OCI-LY1 (cell line): ENCODE measurements around the gene HYDIN.
"Not testable (repeated sequence)": the region's sequence is repeated elsewhere in the genome, so short reads cannot be mapped to it uniquely, and the experiment has no call there.

Experiments
- H2AFZ ChIP-seq: fragments of 200-600 bp; sonication (generic), shearing (Covaris generic); 2 replicates; pipeline ENCODE4 v1.6.0; 2014; ENCODE audit warnings: antibody characterized with exemption, mild to moderate bottlenecking, low read length
- H3F3A ChIP-seq: fragments of 200-600 bp; sonication (generic), shearing (Covaris generic); 2 replicates; pipeline ENCODE4 v1.6.0; 2014; ENCODE audit warnings: mild to moderate bottlenecking, antibody characterized with exemption, low read length, moderate library complexity; ENCODE audit not compliant: insufficient read depth
- H3K27ac ChIP-seq: fragments of 200-600 bp; sonication (generic); 2 replicates; pipeline ENCODE4 v1.5.1; 2014; ENCODE audit warnings: low read length, mixed run types, mild to moderate bottlenecking, low read depth; ENCODE audit not compliant: poor library complexity, severe bottlenecking
- H3K27me3 ChIP-seq: fragments of 200-600 bp; sonication (generic); 2 replicates; pipeline ENCODE4 v1.6.0; 2014; ENCODE audit warnings: antibody characterized with exemption, mild to moderate bottlenecking, low read length, moderate library complexity; ENCODE audit not compliant: insufficient read depth
- H3K36me3 ChIP-seq: fragments of 200-600 bp; sonication (generic); 2 replicates; pipeline ENCODE4 v1.6.1; 2014; ENCODE audit warnings: mild to moderate bottlenecking, antibody characterized with exemption, low read length, moderate library complexity, mixed read lengths; ENCODE audit not compliant: insufficient read depth
- H3K4me1 ChIP-seq: fragments of 200-600 bp; sonication (generic); 2 replicates; pipeline ENCODE4 v1.5.1; 2014; ENCODE audit warnings: mild to moderate bottlenecking, low read length, moderate library complexity; ENCODE audit not compliant: insufficient read depth, severe bottlenecking
- H3K4me2 ChIP-seq: fragments of 200-600 bp; sonication (generic), shearing (Covaris generic); 2 replicates; pipeline ENCODE4 v1.6.1; 2014; ENCODE audit warnings: low read length
- H3K4me3 ChIP-seq: fragments of 200-600 bp; sonication (generic); 2 replicates; pipeline ENCODE4 v1.5.1; 2014; ENCODE audit warnings: low read length, low read depth, mild to moderate bottlenecking, mixed read lengths; ENCODE audit not compliant: poor library complexity, severe bottlenecking
- H3K79me2 ChIP-seq: fragments of 200-600 bp; shearing (Covaris generic); 2 replicates; pipeline ENCODE4 v1.6.1; 2016; ENCODE audit warnings: mixed run types, low read length, mixed read lengths; ENCODE audit not compliant: insufficient read depth
- H3K9ac ChIP-seq: fragments of 200-600 bp; sonication (generic), shearing (Covaris generic); 2 replicates; pipeline ENCODE4 v1.6.1; 2014; ENCODE audit warnings: mild to moderate bottlenecking, low read length, mixed read lengths
- H3K9me2 ChIP-seq: fragments of 200-600 bp; sonication (generic), shearing (Covaris generic); 2 replicates; pipeline ENCODE4 v1.6.1; 2014; ENCODE audit warnings: low read depth, mild to moderate bottlenecking, low read length, mixed read lengths
- H3K9me3 ChIP-seq: fragments of 200-600 bp; shearing (Covaris generic); 2 replicates; pipeline ENCODE4 v1.6.1; 2014; ENCODE audit warnings: low read length, mixed read lengths
- H4K20me1 ChIP-seq: fragments of 200-600 bp; sonication (generic), shearing (Covaris generic); 2 replicates; pipeline ENCODE4 v1.6.0; 2016; ENCODE audit warnings: mild to moderate bottlenecking, low read length; ENCODE audit not compliant: insufficient read depth

Gene HYDIN

DNA sequence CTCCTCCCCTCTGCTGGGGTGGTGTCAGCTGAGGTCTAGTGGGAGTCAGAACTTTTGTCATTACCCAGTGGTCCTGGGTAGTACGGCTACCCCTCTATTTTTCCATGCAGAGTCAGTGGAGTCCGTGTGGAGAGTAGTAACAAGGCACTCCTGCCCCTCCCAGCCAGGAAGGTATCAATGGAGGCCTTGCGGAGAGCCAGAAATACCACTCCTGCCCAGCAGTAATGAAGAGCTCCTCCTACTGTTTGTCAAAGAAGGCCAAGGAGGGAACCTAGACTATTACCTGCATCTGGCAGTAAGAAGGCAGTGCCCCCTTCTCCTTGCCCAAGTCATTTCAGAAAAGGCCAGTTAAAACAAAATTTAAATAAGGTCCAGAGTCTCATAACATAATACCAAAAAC is 262.2 kb downstream of the HYDIN start:
- H3K9me3 ChIP-seq, H3K4me2 ChIP-seq, H3K9me2 ChIP-seq, H3K9ac ChIP-seq, H3K79me2 ChIP-seq, H3K36me3 ChIP-seq, H3F3A ChIP-seq, H2AFZ ChIP-seq, H3K4me1 ChIP-seq, H3K27me3 ChIP-seq, H3K4me3 ChIP-seq, H4K20me1 ChIP-seq, H3K27ac ChIP-seq: not testable (repeated sequence)

- not testable (repeated sequence) for H3K36me3 ChIP-seq, H3K27ac ChIP-seq, H3K4me2 ChIP-seq, H3K27me3 ChIP-seq, H2AFZ ChIP-seq, H3K79me2 ChIP-seq, H3K4me3 ChIP-seq, H3K4me1 ChIP-seq, H3K9me3 ChIP-seq, H3K9me2 ChIP-seq, H3K9ac ChIP-seq, H3F3A ChIP-seq, H4K20me1 ChIP-seq
Observed at GRCh38 chr16:70960169-70960568, 270.4 kb downstream of the HYDIN start.

DNA sequence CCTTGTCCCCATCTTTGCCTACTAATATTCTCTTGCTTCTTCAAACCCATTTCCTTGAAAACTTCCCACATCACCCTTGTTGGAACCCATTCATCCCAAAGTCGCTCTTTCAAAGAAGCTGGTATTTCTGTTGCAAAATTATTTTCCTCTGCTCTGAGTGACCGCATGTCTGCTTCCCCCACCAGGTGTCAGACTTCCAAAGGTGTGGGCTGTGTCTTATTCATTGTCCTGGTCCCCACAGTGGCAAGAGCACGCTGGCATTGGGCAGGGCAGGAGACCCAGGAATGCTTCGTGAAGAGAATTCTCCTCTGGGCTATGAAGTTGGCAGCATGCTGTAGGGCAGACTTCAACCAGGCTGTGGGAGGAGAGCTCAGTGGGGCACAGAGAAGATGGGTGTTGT is 275.6 kb downstream of the HYDIN start:
- not testable (repeated sequence) for H3K79me2 ChIP-seq, H3K9me3 ChIP-seq, H3K9me2 ChIP-seq, H3K4me2 ChIP-seq, H2AFZ ChIP-seq, H3K27me3 ChIP-seq, H3K4me1 ChIP-seq, H3K9ac ChIP-seq, H3K27ac ChIP-seq, H3K4me3 ChIP-seq, H3K36me3 ChIP-seq, H3F3A ChIP-seq, H4K20me1 ChIP-seq

DNA sequence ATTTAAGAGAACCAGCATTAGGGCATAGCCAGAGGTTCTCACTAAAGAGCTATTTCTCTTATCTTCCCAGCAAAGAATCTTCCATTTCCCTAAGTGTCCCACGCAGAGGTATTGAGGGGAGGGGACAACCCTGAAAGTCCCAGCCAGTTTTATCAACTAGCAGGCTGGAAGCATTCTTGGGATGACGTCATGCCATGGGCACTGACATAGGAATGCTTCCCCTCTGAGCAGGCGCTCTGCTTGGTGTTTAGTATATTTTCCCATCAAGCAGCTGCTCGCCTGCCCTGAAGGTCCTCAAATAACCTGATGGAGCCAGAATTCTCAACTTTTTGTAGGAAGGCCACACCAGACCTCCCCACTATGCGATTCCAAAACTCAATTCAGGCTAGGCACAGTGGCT is 276.7 kb downstream of the HYDIN start:
- not testable (repeated sequence) for H3K36me3 ChIP-seq, H3K9me3 ChIP-seq, H3K27me3 ChIP-seq, H3K27ac ChIP-seq, H3K9ac ChIP-seq, H3K4me1 ChIP-seq, H3K4me2 ChIP-seq, H4K20me1 ChIP-seq, H3K9me2 ChIP-seq, H3K79me2 ChIP-seq, H3F3A ChIP-seq, H3K4me3 ChIP-seq, H2AFZ ChIP-seq

- not testable (repeated sequence) for H3K9ac ChIP-seq, H3F3A ChIP-seq, H3K9me3 ChIP-seq, H3K36me3 ChIP-seq, H3K4me1 ChIP-seq, H3K9me2 ChIP-seq, H3K4me3 ChIP-seq, H3K27me3 ChIP-seq, H3K27ac ChIP-seq, H3K4me2 ChIP-seq, H4K20me1 ChIP-seq, H3K79me2 ChIP-seq, H2AFZ ChIP-seq
Observed at GRCh38 chr16:70943551-70943950, 287.0 kb downstream of the HYDIN start.

DNA sequence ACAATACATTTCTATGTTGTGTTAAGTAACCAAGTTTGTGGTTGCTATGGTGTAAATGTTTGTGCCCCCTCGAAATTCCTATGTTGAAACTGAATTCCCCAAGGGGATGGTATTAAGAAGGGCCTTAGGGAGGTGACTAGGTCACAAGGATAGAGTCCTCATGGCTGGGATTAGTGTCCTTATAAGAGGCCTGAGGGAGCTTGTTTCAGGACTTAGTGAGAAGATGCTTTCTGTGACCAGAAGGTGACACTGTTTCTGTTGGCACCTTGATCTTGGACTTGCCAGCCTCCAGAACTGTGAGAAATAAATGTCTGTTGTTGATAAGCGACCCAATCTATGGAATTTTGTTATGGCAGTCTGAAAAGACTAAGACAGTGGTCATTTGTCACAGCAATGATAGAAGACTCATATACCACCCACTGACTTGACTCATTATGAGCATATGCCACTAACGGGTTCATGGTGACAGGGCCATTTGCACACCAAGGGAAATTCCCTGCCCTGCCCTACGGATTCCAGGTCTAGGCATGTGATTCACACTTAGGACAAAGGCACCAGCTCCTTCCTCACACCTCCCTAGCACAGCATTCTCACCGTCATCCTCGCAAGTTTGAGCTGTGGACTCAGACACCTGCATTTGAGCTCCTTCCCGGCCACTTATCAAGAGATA is 290.7 kb downstream of the HYDIN start:
- not testable (repeated sequence) for H3K4me3 ChIP-seq, H3K4me1 ChIP-seq, H3K9me2 ChIP-seq, H3K36me3 ChIP-seq, H4K20me1 ChIP-seq, H3K27ac ChIP-seq, H2AFZ ChIP-seq, H3K4me2 ChIP-seq, H3K9me3 ChIP-seq, H3K9ac ChIP-seq, H3K27me3 ChIP-seq, H3K79me2 ChIP-seq, H3F3A ChIP-seq

DNA sequence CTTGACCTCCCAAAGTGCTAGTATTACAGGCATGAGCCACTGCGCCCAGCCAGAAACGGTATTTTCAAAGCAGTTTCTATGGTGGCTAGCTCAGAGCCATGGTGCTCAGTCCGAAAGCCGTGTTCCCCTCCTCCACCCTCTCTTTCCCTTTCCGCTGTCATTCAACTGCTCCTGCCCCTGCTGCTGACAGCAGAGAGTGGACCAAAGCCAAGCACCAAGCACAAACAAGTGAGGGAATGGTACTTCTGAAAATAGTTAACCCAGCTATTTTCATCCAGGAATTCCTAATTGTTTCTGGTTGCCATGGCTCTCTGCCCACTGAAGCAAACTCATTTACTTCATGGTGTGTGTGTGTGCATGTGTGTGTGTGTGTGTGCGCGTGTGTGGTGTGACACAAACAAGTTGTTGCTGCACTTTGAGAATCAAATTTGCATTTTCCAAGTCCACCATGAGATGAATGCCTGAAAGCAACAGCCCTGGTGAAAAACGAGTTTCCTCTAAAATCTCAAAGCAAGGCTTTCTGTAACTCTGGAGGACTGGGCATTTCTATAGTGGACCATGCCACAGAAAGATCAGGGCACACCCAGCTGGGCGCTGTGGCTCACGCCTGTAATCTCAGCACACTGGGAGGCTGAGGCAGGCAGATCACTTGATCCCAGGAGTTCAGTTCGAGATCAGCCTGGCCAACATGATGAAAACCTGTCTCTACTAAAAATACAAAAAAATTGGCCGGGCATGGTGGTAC is 293.6 kb downstream of the HYDIN start:
- not testable (repeated sequence) for H3F3A ChIP-seq, H3K36me3 ChIP-seq, H3K4me2 ChIP-seq

More for the DNA sequence above, 293.6 kb downstream of the HYDIN start:
- not testable (repeated sequence) for H3K27ac ChIP-seq, H2AFZ ChIP-seq, H3K9me2 ChIP-seq, H3K4me3 ChIP-seq, H3K9ac ChIP-seq, H3K79me2 ChIP-seq, H4K20me1 ChIP-seq, H3K27me3 ChIP-seq, H3K9me3 ChIP-seq, H3K4me1 ChIP-seq
